Keratinocyte (primary cell): ENCODE results near the gene FRMD6.

Experiments
- EZH2 ChIP-seq: IDR thresholded peaks from one replicate; pipeline ENCODE4 v1.6.1; 2012; ENCODE audit warnings: inconsistent platforms, mild to moderate bottlenecking, low read length, moderate library complexity
- TF ChIP-seq, protein P1 (sequence below), 3 experiments: IDR thresholded peaks in 1 of 3; conservative IDR thresholded peaks in 1 of 3; optimal IDR thresholded peaks in 1 of 3; 2 replicates in 2 of 3; 3 replicates in 1 of 3; pipeline versions ENCODE3 to v1.5.1; 2011; ENCODE audit warnings: low read length in 3 of 3, mild to moderate bottlenecking in 3 of 3, moderate library complexity in 2 of 3, control low read depth in 1 of 3, inconsistent platforms in 1 of 3; ENCODE audit not compliant: insufficient read depth in 2 of 3; ENCODE audit errors: extremely low read depth in 1 of 3

DNA sequence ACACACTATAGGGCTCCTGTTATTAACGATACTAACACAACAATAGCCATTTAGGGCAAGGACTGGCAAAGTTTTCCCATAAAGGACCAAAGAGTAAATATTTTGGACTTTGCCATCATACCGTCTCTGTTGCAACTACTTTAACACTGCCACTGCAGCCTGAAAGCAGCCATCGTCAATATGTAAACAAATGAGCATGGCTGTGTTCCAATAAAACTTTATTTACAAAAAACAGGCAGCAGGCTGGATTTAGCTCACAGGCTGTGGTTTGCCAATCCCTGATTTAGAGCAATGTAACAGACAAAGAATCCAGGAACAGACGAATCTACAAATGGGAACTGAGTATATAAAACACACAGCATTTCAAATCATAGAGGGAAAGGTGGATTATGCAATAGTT, 84.1 kb downstream of the FRMD6 start:
- TF ChIP-seq, protein P1, sequence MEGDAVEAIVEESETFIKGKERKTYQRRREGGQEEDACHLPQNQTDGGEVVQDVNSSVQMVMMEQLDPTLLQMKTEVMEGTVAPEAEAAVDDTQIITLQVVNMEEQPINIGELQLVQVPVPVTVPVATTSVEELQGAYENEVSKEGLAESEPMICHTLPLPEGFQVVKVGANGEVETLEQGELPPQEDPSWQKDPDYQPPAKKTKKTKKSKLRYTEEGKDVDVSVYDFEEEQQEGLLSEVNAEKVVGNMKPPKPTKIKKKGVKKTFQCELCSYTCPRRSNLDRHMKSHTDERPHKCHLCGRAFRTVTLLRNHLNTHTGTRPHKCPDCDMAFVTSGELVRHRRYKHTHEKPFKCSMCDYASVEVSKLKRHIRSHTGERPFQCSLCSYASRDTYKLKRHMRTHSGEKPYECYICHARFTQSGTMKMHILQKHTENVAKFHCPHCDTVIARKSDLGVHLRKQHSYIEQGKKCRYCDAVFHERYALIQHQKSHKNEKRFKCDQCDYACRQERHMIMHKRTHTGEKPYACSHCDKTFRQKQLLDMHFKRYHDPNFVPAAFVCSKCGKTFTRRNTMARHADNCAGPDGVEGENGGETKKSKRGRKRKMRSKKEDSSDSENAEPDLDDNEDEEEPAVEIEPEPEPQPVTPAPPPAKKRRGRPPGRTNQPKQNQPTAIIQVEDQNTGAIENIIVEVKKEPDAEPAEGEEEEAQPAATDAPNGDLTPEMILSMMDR (optimal IDR thresholded peaks at IDR 0.05 in 1 of 3, IDR thresholded peaks at IDR 0.05 in 1 of 3, conservative IDR thresholded peaks at IDR 0.05 in 1 of 3; ENCODE audit: extremely low read depth in 1 of 3, insufficient read depth in 2 of 3, low read length in 3 of 3), result no peak
- no peak for TF ChIP-seq EZH2
